Measurements from ENCODE around the gene TBRG4. TPM values are rescaled to one million over a fixed set of nuclear protein-coding genes. Genes with fewer than 3 reads are reported as not detected.

Gene TBRG4
- total and polyA plus RNA-seq, 2 donors (not counting 3 experiments of a cell fraction or from before 2014, with no cell fraction given): 43.7 to 56.7 TPM

DNA sequence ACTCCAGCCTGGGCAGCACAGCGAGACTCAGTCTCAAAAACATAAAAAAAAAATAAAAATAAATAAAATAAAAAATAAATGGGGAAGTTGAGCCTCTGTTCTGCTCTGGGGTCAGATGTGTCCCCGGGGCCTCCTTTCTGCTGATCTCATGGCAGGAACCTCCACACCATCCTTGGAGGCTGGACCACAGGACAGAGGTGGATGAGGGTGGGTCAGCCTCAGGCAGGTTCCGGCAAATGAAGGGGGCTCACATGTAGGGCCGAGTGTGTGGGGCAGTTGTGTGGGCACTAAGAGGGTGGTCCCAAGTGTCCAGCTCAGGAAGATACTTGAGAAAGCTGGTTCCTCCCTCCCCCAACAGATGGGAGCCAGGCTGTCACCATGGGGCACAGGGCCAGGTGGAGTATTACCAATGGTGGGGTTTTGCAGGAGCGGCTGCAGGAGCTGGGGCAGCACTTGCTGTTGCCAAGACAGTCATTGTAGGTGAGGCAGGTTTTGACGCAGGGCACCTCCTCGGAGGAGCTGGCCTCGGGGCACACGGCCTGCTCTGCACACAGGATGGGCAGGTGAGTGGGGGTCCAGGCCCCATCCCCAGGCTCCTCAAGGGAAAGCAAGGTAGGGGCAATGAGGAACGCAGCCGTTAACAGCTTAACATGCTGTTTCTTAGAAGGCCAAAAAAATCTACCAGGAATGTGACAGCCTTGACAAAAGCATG is 13.9 kb upstream of the TBRG4 start:
- Histone ChIP-seq H2AFZ (ENCODE audit: low read depth, low read length) (no peak overlapping the region), H3K36me3 (ENCODE audit: control insufficient read depth in 2 of 2, extremely low read depth in 1 of 2, insufficient read depth in 2 of 2, low read length in 2 of 2) (no peaks in the 10 kb centered on the region), H3K4me2 (ENCODE audit: insufficient read depth, low read length) (no peak overlapping the region), H3K9me1 (replicated peaks; ENCODE audit: control insufficient read depth, extremely low read depth, insufficient read depth, low read length) (no peaks in the 10 kb centered on the region), H3K79me2 (ENCODE audit: control insufficient read depth, insufficient read depth, low read length) (no peaks in the 10 kb centered on the region), H3K27me3 (ENCODE audit: control insufficient read depth in 2 of 2, insufficient read depth in 2 of 2, low read length in 2 of 2) (no peaks in the 10 kb centered on the region), H4K20me1 (replicated peaks; ENCODE audit: control insufficient read depth, extremely low read depth, insufficient read depth, low read length) (no peaks in the 10 kb centered on the region), H3K9ac (replicated peaks; ENCODE audit: extremely low read depth, insufficient read depth, low read length) (no peak overlapping the region), H3K4me3 (replicated peaks in 1 of 3; ENCODE audit: insufficient read depth in 1 of 3, low read depth in 1 of 3, low read length in 3 of 3) (no peak overlapping the region), H3K27ac (ENCODE audit: insufficient read depth, low read depth, low read length) (no peak overlapping the region), H3K9me3 (replicated peaks; ENCODE audit: control insufficient read depth, insufficient read depth, low read length) (no peaks in the 10 kb centered on the region), H3K4me1 (ENCODE audit: control insufficient read depth, extremely low read depth, insufficient read depth, low read length) (no peaks in the 10 kb centered on the region)
- DNase-seq (ENCODE audit: low read depth, low spot score): no peak
- dilution Hi-C loops (cut with MboI; ENCODE audit: extremely low pct_ligation_motif_present, low sequenced_read_pairs): no loop called here
- TF ChIP-seq MYC (IDR thresholded peaks at IDR 0.05; ENCODE audit: low read depth, low read length) (no peak), FOS (IDR thresholded peaks at IDR 0.05; ENCODE audit: borderline replicate concordance, insufficient read depth, low read length) (no peak)
- ChIA-PET CTCF (interaction anchor here (1.0 to 4.2 kb wide), 2 partner anchors 11 kb away, joined by 3 to 22 read pairs; no protein-coding TSS in a partner anchor), POLR2A (no interaction called here)
- FAIRE-seq: no peak
- BruUV-seq (replicated peaks): no TSS peak
- intact Hi-C loops (cut with micrococcal nuclease): no loop called here

DNA sequence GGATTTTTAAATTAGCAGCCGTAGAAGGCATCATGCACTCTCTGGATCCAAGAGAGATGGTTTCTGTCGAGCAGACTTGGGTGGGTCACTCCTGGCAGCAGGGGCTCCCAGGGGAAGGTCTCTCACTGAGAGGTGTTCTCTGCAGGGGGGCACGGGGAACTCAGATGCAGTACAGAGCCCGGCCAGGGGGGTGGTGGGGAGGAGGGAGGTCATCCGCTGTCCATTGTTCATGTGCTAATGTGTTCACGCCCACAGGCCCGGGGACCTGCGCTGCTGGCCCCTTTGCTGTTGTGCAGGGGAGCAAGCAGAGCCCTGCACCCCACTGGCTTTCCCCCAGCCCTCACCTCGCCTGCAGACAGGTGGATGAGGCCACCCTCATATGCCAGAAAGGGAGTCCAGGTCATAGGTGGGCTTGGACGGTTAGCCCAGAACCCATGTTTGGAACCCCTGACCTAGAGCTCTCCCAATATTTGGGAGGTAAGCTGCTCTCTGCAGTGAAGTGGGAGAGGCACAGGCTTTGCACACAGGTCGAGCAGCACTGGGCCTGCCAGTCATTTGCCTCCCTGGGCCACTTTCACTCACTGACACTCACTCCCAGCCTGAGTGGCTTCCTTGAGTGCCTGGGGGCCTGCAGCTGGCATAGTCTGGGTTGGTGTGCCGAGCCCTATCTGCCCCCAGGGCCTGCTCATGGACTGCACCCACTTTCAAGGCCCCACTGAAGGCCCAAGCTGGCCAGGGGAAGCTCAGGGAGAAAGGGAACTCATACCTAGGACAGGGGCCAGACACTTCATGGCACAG is 12.6 kb upstream of the TBRG4 start:
- Histone ChIP-seq H3K36me3 (ENCODE audit: control insufficient read depth in 2 of 2, extremely low read depth in 1 of 2, insufficient read depth in 2 of 2, low read length in 2 of 2) (no peaks in the 10 kb centered on the region), H3K4me3 (replicated peaks in 1 of 3; ENCODE audit: insufficient read depth in 1 of 3, low read depth in 1 of 3, low read length in 3 of 3) (no peak overlapping the region), H3K4me1 (ENCODE audit: control insufficient read depth, extremely low read depth, insufficient read depth, low read length) (no peaks in the 10 kb centered on the region), H3K9me1 (replicated peaks; ENCODE audit: control insufficient read depth, extremely low read depth, insufficient read depth, low read length) (no peaks in the 10 kb centered on the region), H3K27me3 (ENCODE audit: control insufficient read depth in 2 of 2, insufficient read depth in 2 of 2, low read length in 2 of 2) (no peaks in the 10 kb centered on the region), H3K9ac (replicated peaks; ENCODE audit: extremely low read depth, insufficient read depth, low read length) (no peak overlapping the region), H3K27ac (ENCODE audit: insufficient read depth, low read depth, low read length) (no peak overlapping the region), H4K20me1 (replicated peaks; ENCODE audit: control insufficient read depth, extremely low read depth, insufficient read depth, low read length) (no peaks in the 10 kb centered on the region), H3K79me2 (ENCODE audit: control insufficient read depth, insufficient read depth, low read length) (no peaks in the 10 kb centered on the region), H2AFZ (ENCODE audit: low read depth, low read length) (no peak overlapping the region), H3K9me3 (replicated peaks; ENCODE audit: control insufficient read depth, insufficient read depth, low read length) (no peaks in the 10 kb centered on the region), H3K4me2 (ENCODE audit: insufficient read depth, low read length) (no peak overlapping the region)
- DNase-seq (ENCODE audit: low read depth, low spot score) (no peak), FAIRE-seq (no peak)
- dilution Hi-C loops (cut with MboI; ENCODE audit: extremely low pct_ligation_motif_present, low sequenced_read_pairs) (no loop called here), intact Hi-C loops (cut with micrococcal nuclease) (no loop called here)
- POLR2A ChIA-PET: no interaction called here
- CTCF ChIA-PET: interaction anchor here (1.9 to 4.2 kb wide), 2 partner anchors 12 to 150 kb away, joined by 5 to 22 read pairs; no protein-coding TSS in a partner anchor
- no TSS peak for BruUV-seq (replicated peaks)
- TF ChIP-seq JUN (IDR thresholded peaks at IDR 0.05; ENCODE audit: borderline replicate concordance, insufficient read depth, insufficient read length, low read depth) (no peak), POLR2AphosphoS5 (IDR thresholded peaks at IDR 0.05; ENCODE audit: insufficient read depth, low read depth, low read length) (no peak), FOS (IDR thresholded peaks at IDR 0.05; ENCODE audit: borderline replicate concordance, insufficient read depth, low read length) (no peak), GATA2 (IDR thresholded peaks at IDR 0.05; ENCODE audit: insufficient read depth, insufficient read length, low read depth, low read length) (no peak), EZH2 (IDR thresholded peaks at IDR 0.05; ENCODE audit: borderline replicate concordance, low read depth, low read length, severe bottlenecking) (no peak), MYC (IDR thresholded peaks at IDR 0.05; ENCODE audit: low read depth, low read length) (no peak), POLR2A (IDR thresholded peaks at IDR 0.05; ENCODE audit: low read depth, low read length) (no peak)
- TF ChIP-seq, protein P1, sequence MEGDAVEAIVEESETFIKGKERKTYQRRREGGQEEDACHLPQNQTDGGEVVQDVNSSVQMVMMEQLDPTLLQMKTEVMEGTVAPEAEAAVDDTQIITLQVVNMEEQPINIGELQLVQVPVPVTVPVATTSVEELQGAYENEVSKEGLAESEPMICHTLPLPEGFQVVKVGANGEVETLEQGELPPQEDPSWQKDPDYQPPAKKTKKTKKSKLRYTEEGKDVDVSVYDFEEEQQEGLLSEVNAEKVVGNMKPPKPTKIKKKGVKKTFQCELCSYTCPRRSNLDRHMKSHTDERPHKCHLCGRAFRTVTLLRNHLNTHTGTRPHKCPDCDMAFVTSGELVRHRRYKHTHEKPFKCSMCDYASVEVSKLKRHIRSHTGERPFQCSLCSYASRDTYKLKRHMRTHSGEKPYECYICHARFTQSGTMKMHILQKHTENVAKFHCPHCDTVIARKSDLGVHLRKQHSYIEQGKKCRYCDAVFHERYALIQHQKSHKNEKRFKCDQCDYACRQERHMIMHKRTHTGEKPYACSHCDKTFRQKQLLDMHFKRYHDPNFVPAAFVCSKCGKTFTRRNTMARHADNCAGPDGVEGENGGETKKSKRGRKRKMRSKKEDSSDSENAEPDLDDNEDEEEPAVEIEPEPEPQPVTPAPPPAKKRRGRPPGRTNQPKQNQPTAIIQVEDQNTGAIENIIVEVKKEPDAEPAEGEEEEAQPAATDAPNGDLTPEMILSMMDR (IDR thresholded peaks at IDR 0.05; ENCODE audit: extremely low read depth in 1 of 2, insufficient read depth in 1 of 2, low read depth in 1 of 2, low read length in 2 of 2): no peak
- TF ChIP-seq, protein P2, sequence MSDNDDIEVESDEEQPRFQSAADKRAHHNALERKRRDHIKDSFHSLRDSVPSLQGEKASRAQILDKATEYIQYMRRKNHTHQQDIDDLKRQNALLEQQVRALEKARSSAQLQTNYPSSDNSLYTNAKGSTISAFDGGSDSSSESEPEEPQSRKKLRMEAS (IDR thresholded peaks at IDR 0.05; ENCODE audit: insufficient read depth, insufficient read length): no peak
